ENCODE results near the gene KAT7. TPM values are rescaled to one million over a fixed set of nuclear protein-coding genes. Genes with fewer than 3 reads are reported as not detected.

KAT7 gene
- total and polyA plus RNA-seq, 10 of the 15 experiments (the other 5 are each of a cell fraction or from before 2014, with no cell fraction given), result 6.6 to 45.8 (median 26.3) TPM

DNA sequence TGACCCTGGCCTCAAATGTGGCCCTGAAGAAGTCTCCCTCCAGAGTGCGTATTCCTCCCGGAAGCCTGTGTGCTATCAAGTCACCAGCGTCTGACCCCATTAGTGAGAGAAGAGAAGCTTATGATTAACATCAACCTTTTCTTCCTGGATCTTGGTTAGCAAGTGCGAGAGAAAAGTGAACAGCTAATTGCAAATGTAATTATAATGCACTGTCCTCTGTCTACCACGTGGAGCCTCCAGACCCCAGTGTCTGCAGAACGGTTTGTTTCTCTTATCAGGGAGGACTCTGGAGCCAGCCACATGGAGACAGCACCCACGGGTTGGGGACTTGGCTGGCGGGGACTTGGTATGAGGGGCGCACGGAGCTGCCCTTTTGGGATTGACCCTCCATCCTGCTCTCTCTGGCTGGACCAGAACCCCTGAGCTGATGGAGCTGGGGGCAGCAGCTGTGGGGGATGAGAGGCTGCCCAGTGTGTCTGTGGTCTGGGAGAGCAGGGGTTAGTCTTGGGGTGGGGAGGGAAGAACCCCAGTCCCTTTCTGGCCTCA lies 65.1 kb downstream of the KAT7 start:
- ATAC-seq, result no peak
- no peaks in the 10 kb centered on the region for H3K9me3 ChIP-seq (replicated peaks; ENCODE audit: control insufficient read depth, insufficient read depth, low read length)
- RAD21 ChIA-PET (ENCODE audit: unreplicated experiment), result no interaction called here
- DNase-seq (ENCODE audit: low read depth, low spot score), result no peak
- no peak overlapping the region for H3K9ac ChIP-seq (ENCODE audit: control insufficient read depth, insufficient read depth, low read length)
- no peak for FAIRE-seq
- TF ChIP-seq, protein P1, sequence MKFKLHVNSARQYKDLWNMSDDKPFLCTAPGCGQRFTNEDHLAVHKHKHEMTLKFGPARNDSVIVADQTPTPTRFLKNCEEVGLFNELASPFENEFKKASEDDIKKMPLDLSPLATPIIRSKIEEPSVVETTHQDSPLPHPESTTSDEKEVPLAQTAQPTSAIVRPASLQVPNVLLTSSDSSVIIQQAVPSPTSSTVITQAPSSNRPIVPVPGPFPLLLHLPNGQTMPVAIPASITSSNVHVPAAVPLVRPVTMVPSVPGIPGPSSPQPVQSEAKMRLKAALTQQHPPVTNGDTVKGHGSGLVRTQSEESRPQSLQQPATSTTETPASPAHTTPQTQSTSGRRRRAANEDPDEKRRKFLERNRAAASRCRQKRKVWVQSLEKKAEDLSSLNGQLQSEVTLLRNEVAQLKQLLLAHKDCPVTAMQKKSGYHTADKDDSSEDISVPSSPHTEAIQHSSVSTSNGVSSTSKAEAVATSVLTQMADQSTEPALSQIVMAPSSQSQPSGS (IDR thresholded peaks at IDR 0.05; ENCODE audit: low read length), result no peak
- TF ChIP-seq, protein P2, sequence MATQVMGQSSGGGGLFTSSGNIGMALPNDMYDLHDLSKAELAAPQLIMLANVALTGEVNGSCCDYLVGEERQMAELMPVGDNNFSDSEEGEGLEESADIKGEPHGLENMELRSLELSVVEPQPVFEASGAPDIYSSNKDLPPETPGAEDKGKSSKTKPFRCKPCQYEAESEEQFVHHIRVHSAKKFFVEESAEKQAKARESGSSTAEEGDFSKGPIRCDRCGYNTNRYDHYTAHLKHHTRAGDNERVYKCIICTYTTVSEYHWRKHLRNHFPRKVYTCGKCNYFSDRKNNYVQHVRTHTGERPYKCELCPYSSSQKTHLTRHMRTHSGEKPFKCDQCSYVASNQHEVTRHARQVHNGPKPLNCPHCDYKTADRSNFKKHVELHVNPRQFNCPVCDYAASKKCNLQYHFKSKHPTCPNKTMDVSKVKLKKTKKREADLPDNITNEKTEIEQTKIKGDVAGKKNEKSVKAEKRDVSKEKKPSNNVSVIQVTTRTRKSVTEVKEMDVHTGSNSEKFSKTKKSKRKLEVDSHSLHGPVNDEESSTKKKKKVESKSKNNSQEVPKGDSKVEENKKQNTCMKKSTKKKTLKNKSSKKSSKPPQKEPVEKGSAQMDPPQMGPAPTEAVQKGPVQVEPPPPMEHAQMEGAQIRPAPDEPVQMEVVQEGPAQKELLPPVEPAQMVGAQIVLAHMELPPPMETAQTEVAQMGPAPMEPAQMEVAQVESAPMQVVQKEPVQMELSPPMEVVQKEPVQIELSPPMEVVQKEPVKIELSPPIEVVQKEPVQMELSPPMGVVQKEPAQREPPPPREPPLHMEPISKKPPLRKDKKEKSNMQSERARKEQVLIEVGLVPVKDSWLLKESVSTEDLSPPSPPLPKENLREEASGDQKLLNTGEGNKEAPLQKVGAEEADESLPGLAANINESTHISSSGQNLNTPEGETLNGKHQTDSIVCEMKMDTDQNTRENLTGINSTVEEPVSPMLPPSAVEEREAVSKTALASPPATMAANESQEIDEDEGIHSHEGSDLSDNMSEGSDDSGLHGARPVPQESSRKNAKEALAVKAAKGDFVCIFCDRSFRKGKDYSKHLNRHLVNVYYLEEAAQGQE (IDR thresholded peaks at IDR 0.05; ENCODE audit: low read depth, low read length), result no peak
- TF ChIP-seq POLR2AphosphoS5 (IDR thresholded peaks at IDR 0.05; ENCODE audit: low read length) (no peak), CHD4 (IDR thresholded peaks at IDR 0.05) (no peak), FOXK2 (IDR thresholded peaks at IDR 0.05) (no peak), CREB1 (IDR thresholded peaks at IDR 0.05; ENCODE audit: low read depth) (no peak), SIX5 (IDR thresholded peaks at IDR 0.05; ENCODE audit: low read depth, low read length, severe bottlenecking) (no peak), BMI1 (IDR thresholded peaks at IDR 0.05; ENCODE audit: borderline replicate concordance) (no peak)
- H2AFZ ChIP-seq (ENCODE audit: control insufficient read depth, low read depth, low read length), result no peak overlapping the region
- no peak overlapping the region for H3K4me3 ChIP-seq
- WGBS (ENCODE audit: insufficient coverage, insufficient replicate concordance, low lambda C conversion rate, missing lambda C conversion rate), result 54% methylated on average over 10 of the region's 10 CpGs
- H3K4me2 ChIP-seq (ENCODE audit: control insufficient read depth, insufficient read depth), result no peak overlapping the region
- POLR2A ChIA-PET, result interaction anchor here (0.6 kb wide), 1 partner anchor 179 kb away, joined by 3 read pairs; no protein-coding TSS in a partner anchor
- CTCF ChIA-PET, result interaction anchor here (1.0 to 1.6 kb wide), 2 partner anchors 10 to 296 kb away, joined by 3 to 10 read pairs; no protein-coding TSS in a partner anchor
- no peaks in the 10 kb centered on the region for H3K36me3 ChIP-seq (ENCODE audit: control insufficient read depth in 2 of 2, insufficient read depth in 2 of 2, low read length in 1 of 2)
- no peaks in the 10 kb centered on the region for H3K4me1 ChIP-seq (ENCODE audit: control insufficient read depth, insufficient read depth, low read length)
- intact Hi-C loops (cut with micrococcal nuclease; ENCODE audit: unreplicated experiment) (loop anchor here (5.0 kb wide), 2 partner anchors 146 to 286 kb away; partner anchors contain the start of gene SLC35B1), in situ Hi-C loops (cut with MboI) (no loop called here)
- no peak overlapping the region for H3K27ac ChIP-seq (ENCODE audit: control insufficient read depth, insufficient read depth)
- H4K20me1 ChIP-seq (ENCODE audit: control insufficient read depth, insufficient read depth), result no peaks in the 10 kb centered on the region
- SMC1A ChIA-PET (ENCODE audit: uncharacterized antibody, unreplicated experiment), result no interaction called here
- no peaks in the 10 kb centered on the region for H3K79me2 ChIP-seq (ENCODE audit: control insufficient read depth, insufficient read depth, low read length)
- no peaks in the 10 kb centered on the region; a peak in 3 of 4 replicates for H3K27me3 ChIP-seq (replicated peaks in 1 of 2; ENCODE audit: control insufficient read depth in 2 of 2, insufficient read depth in 2 of 2, low read length in 1 of 2)
- no TSS peak for BruUV-seq (replicated peaks)

Measured in GM12878 (cell line).